GM18858 (cell line): ENCODE data around the gene ENTPD3.
"Not testable (repeated sequence)": the region's sequence is repeated elsewhere in the genome, so short reads cannot be mapped to it uniquely, and the experiment has no call there.

Experiments used
- ATAC-seq: cut with Tn5 transposase; IDR thresholded peaks from one replicate; pipeline ENCODE4 v1.9.1; 2021; ENCODE audit not compliant: unreplicated experiment

The ENTPD3 gene

GRCh38 chr3:40458473-40458872 lies 71.5 kb downstream of the ENTPD3 start:
- no peak for ATAC-seq

GRCh38 chr3:40460481-40460880 lies 73.5 kb downstream of the ENTPD3 start:
- ATAC-seq = not testable (repeated sequence)

GRCh38 chr3:40461161-40461560 lies 74.2 kb downstream of the ENTPD3 start:
- no peak for ATAC-seq

- ATAC-seq = not testable (repeated sequence)
These were observed 75.9 kb downstream of the ENTPD3 start for GRCh38 chr3:40462838-40463237.

- ATAC-seq = no peak
These were observed 76.6 kb downstream of the ENTPD3 start for GRCh38 chr3:40463579-40463978.

DNA sequence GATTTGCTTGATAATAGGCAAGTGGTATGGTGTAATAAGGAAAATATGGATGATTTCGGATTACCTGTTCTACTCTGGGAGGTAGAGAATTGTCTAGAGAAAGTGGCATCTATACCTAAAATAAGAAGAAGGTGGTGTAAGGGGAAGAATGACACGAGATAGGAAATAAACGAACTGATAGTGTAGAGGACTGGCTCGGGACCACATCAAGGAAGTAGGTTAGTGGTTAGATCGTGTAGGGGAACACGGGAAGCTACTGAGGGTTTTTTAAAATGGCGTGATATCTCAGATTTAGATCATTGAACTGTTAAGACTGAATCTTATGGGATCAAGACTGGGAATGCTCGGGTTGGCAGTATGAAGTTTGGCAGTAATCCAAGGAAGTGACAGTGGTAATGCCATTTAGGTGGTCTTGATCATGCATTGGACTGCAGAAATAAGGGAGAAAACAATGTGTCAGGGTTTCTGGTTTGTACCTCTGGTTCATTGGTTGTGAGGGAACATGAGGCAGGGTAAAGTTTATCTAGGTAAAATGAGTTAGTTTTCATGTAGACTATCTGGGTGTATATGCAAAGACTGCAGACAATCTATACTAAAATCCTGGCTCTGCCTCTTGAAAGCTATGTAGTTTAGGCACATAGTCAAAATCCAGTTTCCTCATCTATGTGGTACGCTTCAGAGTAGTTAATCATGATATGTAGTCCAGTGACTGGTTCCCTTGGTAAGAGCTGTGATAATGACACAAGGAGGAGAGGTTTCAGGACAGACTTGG lies 77.5 kb downstream of the ENTPD3 start:
- ATAC-seq = no peak

DNA sequence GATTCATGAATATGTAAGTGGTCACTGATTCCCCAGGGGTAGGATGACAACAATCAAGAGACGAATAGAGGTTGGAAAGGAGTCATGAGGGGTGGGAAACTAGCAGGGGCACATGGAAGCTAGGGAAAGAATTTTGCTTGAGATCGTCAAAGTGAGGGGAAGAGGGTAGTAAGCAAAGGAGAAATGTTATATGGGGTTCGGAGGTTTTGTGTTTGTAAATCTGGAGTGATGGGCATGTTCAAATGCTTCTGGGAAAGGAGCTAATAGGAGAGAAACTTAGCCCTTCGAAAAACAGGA lies 78.1 kb downstream of the ENTPD3 start:
- no peak for ATAC-seq

DNA sequence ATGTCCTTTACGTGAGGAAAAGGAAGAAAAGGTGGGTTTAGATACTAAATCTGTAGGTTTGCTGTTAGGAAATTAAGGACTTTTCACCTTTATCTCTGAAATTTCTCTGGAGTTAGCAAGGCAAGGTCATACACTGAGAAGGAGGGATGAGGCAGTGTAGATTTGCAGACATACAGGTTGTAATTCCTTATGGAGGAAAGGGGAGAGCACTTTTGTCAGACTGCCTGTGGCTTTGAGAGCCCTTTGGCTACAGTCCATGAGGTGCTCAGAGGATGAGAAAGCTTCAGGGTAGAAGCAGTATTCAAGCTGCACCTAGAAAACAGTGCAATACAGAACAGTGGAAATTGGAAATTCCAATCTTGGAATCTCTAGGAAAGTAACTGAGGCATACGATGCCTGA lies 78.5 kb downstream of the ENTPD3 start:
- no peak for ATAC-seq

- no peak for ATAC-seq
These were observed 81.0 kb downstream of the ENTPD3 start for GRCh38 chr3:40468018-40468417.

GRCh38 chr3:40470701-40471100 lies 83.7 kb downstream of the ENTPD3 start:
- no peak for ATAC-seq

GRCh38 chr3:40476478-40477470 lies 89.8 kb downstream of the ENTPD3 start, which contains the start of gene ZNF619:
Gene ZNF619, plus strand, starts transcription at chr3:40477122. Its CDS starts 858 bp downstream, at chr3:40477980.
- ATAC-seq = peak; percentile 48

- ATAC-seq = no peak
These were observed 90.7 kb downstream of the ENTPD3 start for GRCh38 chr3:40477666-40478065.
